Sigmoid colon (tissue), 4 donors: Measurements from ENCODE around the gene COX10.

ENCODE experiments used
- POLR2AphosphoS5 ChIP-seq, 4 donors: sonication (generic); formaldehyde crosslinking; IDR thresholded peaks; one replicate each; pipeline ENCODE4 v1.6.1; 2017; ENCODE audit warnings: antibody characterized with exemption in 4 of 4
- TF ChIP-seq, protein P1 (sequence below), 4 experiments: fragments of 450-650 bp in 3 of 4; fragments of 200-600 bp in 1 of 4; IDR thresholded peaks; one replicate each; pipeline ENCODE4 v1.5.1; 2016 to 2019; ENCODE audit warnings: antibody characterized with exemption in 4 of 4, mild to moderate bottlenecking in 3 of 4, moderate library complexity in 2 of 4

DNA sequence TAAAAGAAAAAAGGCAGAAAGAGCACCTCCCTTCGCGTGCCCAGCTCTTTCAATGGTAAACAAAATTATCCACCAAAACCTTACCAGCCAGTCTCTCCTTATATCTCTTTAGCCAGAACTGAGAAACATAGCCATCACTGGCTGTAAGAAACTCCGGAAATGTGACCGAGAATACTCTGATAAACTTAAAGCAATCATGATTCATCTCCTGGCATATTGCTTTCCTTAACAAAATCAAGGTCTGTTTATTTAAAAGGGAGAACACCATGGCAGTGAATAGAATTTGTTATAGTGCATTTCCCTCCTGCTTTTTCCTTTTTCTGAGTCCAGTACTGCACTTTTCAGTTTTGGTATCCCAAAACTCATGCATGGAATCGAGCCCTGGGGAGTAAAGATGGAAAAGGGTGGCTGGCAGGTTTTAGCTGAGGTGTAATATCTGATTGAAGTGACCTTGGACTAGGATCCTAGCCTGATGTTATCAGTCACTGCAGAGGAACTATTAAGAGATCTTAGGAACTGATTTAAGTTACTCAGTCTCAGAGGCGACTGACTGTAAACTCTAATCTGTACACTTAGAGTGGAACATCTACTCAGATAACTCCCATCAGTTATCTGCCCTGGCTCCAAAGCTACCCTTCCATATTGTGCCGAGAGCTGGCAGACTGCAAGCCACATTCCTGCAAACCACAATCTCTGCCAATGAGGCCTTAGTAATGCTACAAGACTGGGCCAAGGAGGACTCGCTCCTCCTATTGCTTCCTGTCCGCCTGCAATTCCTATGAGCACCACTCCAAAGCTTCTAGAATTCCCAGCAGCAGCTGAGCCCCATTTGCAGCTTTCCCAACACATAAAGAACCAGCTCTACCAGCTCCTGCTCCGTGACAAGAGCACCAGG, 7.4 kb upstream of the COX10 start:
- TF ChIP-seq, protein P1, sequence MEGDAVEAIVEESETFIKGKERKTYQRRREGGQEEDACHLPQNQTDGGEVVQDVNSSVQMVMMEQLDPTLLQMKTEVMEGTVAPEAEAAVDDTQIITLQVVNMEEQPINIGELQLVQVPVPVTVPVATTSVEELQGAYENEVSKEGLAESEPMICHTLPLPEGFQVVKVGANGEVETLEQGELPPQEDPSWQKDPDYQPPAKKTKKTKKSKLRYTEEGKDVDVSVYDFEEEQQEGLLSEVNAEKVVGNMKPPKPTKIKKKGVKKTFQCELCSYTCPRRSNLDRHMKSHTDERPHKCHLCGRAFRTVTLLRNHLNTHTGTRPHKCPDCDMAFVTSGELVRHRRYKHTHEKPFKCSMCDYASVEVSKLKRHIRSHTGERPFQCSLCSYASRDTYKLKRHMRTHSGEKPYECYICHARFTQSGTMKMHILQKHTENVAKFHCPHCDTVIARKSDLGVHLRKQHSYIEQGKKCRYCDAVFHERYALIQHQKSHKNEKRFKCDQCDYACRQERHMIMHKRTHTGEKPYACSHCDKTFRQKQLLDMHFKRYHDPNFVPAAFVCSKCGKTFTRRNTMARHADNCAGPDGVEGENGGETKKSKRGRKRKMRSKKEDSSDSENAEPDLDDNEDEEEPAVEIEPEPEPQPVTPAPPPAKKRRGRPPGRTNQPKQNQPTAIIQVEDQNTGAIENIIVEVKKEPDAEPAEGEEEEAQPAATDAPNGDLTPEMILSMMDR (IDR thresholded peaks at IDR 0.05) = no peak
- TF ChIP-seq POLR2AphosphoS5 (IDR thresholded peaks at IDR 0.05) = no peak
